Measurements from ENCODE around the gene PTPRG.

PTPRG gene

DNA sequence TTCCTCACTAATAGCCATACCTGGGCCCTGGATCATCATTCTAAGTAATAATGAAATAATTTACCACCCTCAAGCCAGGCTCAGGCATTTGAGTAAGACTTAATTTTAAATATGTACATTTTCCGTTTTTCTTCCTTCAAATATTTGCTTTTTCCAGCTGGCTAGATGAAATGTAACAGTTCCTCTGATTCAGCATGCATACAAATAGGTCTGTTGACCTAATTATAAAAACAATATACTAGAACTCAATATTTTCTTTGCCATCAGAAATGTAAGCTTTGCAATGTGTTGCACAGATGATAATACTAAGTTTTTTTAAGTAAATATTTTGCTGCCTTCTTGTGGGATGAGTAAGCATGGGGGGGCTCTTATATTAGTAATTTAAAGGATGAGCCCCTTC lies 720.4 kb downstream of the PTPRG start:
- no peak for DNase-seq (ENCODE audit: low spot score)
- no peak overlapping the region for H3K27ac ChIP-seq
- TF ChIP-seq, protein P1, sequence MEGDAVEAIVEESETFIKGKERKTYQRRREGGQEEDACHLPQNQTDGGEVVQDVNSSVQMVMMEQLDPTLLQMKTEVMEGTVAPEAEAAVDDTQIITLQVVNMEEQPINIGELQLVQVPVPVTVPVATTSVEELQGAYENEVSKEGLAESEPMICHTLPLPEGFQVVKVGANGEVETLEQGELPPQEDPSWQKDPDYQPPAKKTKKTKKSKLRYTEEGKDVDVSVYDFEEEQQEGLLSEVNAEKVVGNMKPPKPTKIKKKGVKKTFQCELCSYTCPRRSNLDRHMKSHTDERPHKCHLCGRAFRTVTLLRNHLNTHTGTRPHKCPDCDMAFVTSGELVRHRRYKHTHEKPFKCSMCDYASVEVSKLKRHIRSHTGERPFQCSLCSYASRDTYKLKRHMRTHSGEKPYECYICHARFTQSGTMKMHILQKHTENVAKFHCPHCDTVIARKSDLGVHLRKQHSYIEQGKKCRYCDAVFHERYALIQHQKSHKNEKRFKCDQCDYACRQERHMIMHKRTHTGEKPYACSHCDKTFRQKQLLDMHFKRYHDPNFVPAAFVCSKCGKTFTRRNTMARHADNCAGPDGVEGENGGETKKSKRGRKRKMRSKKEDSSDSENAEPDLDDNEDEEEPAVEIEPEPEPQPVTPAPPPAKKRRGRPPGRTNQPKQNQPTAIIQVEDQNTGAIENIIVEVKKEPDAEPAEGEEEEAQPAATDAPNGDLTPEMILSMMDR (conservative IDR thresholded peaks at IDR 0.05; ENCODE audit: low read depth) = no peak
- CTCF ChIA-PET = no interaction called here
- POLR2A ChIA-PET (ENCODE audit: low non-redundant PET) = no interaction called here

DNA sequence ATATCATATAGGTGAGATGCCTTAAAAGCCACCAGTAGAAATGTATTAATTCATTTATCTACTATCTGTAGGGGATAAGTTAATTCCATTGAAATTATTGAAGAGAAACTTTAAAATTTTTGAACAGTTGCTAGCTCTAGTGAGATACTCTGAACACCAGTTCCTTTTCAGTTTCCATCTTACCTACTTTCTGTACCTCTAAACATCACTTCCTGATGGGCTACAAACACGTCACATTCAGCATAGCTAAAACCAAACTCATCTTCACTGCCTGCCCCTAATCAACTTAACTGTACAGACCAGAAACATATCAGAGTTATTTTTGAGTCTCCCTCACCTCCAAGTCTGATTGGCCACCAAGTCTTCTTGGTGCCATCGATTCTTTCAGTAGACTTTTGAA lies 723.1 kb downstream of the PTPRG start:
- TF ChIP-seq, protein P1 (conservative IDR thresholded peaks at IDR 0.05; ENCODE audit: low read depth) = no peak

DNA sequence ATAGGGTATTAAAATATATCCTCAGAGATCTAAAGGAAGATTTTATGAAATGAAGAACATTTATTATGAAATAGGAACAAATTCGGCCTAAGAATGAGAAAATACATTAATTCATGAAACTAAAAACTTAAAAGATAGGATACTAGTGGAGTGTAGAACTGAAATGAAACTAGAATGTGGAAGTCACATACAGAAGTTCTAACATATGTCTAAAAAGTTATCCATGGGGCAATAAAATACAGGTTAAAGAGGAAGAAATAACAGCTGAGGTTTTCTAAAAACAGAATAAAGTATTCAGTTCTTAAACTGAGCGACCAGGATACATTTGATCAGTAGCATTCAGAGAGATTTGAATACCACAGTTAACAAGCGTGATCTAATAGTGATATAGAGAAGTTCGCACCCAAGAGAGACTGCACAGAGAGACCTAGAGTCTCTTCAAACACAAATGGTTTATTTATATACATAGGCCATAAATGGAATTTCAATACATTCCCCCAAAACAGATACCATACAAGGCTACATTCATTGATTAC lies 726.1 kb downstream of the PTPRG start:
- CTCF ChIA-PET = no interaction called here
- TF ChIP-seq, protein P1 (conservative IDR thresholded peaks at IDR 0.05; ENCODE audit: low read depth) = no peak
- DNase-seq (ENCODE audit: low spot score) = no peak

More for the DNA sequence above, 723.1 kb downstream of the PTPRG start:
- DNase-seq (ENCODE audit: low spot score) = no peak
- ChIA-PET POLR2A (ENCODE audit: low non-redundant PET) (no interaction called here), CTCF (no interaction called here)
- H3K27ac ChIP-seq = no peak overlapping the region

DNA sequence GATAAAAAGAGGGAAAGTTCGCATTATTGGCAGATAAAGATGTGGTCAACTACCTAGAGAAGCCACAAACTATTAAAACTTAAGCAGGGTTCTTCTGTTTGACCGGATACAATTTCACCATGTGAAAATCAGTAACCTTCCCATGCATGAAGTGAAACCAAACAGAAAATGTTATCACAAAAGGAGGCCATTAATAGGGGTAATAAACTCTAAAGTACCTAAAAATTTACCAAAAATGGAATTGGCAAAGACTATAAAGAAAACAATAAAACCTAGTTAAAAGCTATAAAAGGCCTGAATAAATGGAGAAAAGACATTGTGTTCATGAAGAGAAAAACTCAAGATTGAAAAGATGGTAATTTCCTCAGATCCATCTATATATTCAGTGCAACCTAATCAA lies 728.6 kb downstream of the PTPRG start:
- POLR2A ChIA-PET (ENCODE audit: low non-redundant PET) = no interaction called here
- DNase-seq (ENCODE audit: low spot score) = no peak
- no peak overlapping the region for H3K27ac ChIP-seq
- CTCF ChIA-PET = no interaction called here
- TF ChIP-seq, protein P1 (conservative IDR thresholded peaks at IDR 0.05; ENCODE audit: low read depth) = no peak

More for the DNA sequence above, 726.1 kb downstream of the PTPRG start:
- POLR2A ChIA-PET (ENCODE audit: low non-redundant PET) = interaction anchor here (0.6 kb wide), 1 partner anchor 33 kb away, joined by 3 read pairs; no protein-coding TSS in a partner anchor
- no peak overlapping the region for H3K27ac ChIP-seq

DNA sequence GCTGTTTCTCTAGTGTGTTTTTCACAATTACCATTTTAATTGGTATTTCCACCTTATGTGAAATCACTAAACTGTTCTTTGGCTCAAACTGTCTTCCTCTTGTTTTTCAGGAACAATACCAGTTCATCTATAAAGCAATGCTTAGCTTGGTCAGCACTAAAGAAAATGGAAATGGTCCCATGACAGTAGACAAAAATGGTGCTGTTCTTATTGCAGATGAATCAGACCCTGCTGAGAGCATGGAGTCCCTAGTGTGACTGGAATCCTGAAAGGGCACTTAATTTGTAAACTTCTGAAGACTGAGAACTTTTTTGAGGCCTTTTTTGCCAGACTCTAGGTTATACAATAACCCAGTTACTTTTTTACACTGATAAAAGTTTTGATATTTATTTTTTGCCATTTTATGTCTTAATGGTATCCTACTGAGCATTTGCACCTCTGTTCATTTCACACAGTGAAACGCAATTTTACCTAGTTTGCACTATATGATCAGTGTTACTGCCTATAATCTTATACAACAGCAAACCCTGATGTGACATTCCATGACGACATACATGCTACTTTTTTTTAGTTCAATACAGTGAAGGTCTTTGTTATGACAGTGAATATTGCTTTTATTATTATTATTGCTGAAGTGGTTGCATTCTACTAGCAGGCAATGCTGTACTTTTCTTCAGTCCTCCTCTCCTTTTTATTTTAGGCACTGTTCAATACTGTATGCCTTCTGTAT lies 731.8 kb downstream of the PTPRG start:
- ChIA-PET POLR2A (ENCODE audit: low non-redundant PET) (no interaction called here), CTCF (interaction anchor here (0.7 kb wide), 1 partner anchor 1758 kb away, joined by 4 read pairs; no protein-coding TSS in a partner anchor)
- TF ChIP-seq, protein P1 (conservative IDR thresholded peaks at IDR 0.05; ENCODE audit: low read depth) = no peak
- H3K27ac ChIP-seq = no peak overlapping the region
- no peak for DNase-seq (ENCODE audit: low spot score)

DNA sequence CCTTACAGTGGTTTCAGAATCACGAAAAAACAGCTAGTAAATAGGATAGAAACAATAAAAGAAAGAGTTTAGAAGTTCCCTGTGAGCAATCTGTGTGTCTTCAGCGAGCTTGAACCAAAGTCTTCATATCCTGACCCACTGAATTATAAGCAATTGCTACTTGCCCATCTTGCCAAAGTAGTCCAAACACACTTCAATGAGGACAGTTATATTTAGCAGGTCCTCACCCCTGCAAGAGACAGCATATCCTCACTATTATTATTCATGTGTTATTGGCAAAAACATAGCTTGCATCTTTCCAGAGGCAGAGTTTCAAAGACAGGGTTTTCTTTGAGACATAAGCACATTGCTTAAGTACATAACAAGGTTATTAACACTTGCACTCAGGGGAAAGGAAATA lies 734.2 kb downstream of the PTPRG start:
- ChIA-PET CTCF (no interaction called here), POLR2A (ENCODE audit: low non-redundant PET) (no interaction called here)
- DNase-seq (ENCODE audit: low spot score) = no peak
- TF ChIP-seq, protein P1 (conservative IDR thresholded peaks at IDR 0.05; ENCODE audit: low read depth) = no peak
- H3K27ac ChIP-seq = no peak overlapping the region

Data from RWPE1 (cell line).